SK-N-SH treated with all-trans-retinoic acid at 6 μM for 48 hours (cell line): ENCODE measurements around the gene ABHD2.

Experiments
- ATAC-seq: fragments of 200-7000 bp; cut with Tn5 transposase; 3 replicates; pipeline ENCODE4 v1.9.1; 2020; ENCODE audit warnings: mild to moderate bottlenecking, moderate library complexity
- ARNTL ChIP-seq: fragments of 450-650 bp; formaldehyde crosslinking; IDR thresholded peaks from 2 replicates; pipeline ENCODE4 v1.5.0; 2020; ENCODE audit warnings: low read depth, mild to moderate bottlenecking, moderate library complexity, borderline replicate concordance
- BACH2 ChIP-seq: fragments of 250-450 bp; sonication (Bioruptor Pico); IDR thresholded peaks from 2 replicates; pipeline ENCODE4 v1.9.0; 2021; ENCODE audit warnings: mild to moderate bottlenecking, borderline replicate concordance
- CSDC2 ChIP-seq: fragments of 250-450 bp; sonication (Bioruptor Pico); IDR thresholded peaks from 2 replicates; pipeline ENCODE4 v1.5.0; 2020; ENCODE audit warnings: mild to moderate bottlenecking, moderate library complexity
- ESRRG ChIP-seq: fragments of 250-450 bp; sonication (Bioruptor Pico); IDR thresholded peaks from 2 replicates; pipeline ENCODE4 v1.6.1; 2021; ENCODE audit warnings: mild to moderate bottlenecking
- GLIS3 ChIP-seq: fragments of 250-450 bp; sonication (Bioruptor Pico); IDR thresholded peaks from 2 replicates; pipeline ENCODE4 v1.5.0; 2020; ENCODE audit warnings: mild to moderate bottlenecking, moderate library complexity
- OSR1 ChIP-seq: fragments of 250-450 bp; sonication (Bioruptor Pico); IDR thresholded peaks from 2 replicates; pipeline ENCODE4 v1.8.0; 2022; ENCODE audit warnings: moderate library complexity, mild to moderate bottlenecking, inconsistent platforms
- PPARA ChIP-seq: fragments of 250-450 bp; sonication (Bioruptor Pico); IDR thresholded peaks from 2 replicates; pipeline ENCODE4 v1.5.0; 2020; ENCODE audit warnings: mild to moderate bottlenecking, borderline replicate concordance
- RARB ChIP-seq: fragments of 250-450 bp; sonication (Bioruptor Pico); IDR thresholded peaks from 2 replicates; pipeline ENCODE4 v1.8.0; 2021; ENCODE audit warnings: mild to moderate bottlenecking, moderate library complexity
- SNAI2 ChIP-seq: fragments of 250-450 bp; sonication (Bioruptor Pico); IDR thresholded peaks from 2 replicates; pipeline ENCODE4 v1.5.0; 2020; ENCODE audit warnings: mild to moderate bottlenecking, moderate library complexity
- TCF4 ChIP-seq: fragments of 250-450 bp; sonication (Bioruptor Pico); IDR thresholded peaks from 2 replicates; pipeline ENCODE4 v1.8.0; 2021; ENCODE audit warnings: mild to moderate bottlenecking, moderate library complexity, borderline replicate concordance
- TOX ChIP-seq: fragments of 250-450 bp; sonication (Bioruptor Pico); IDR thresholded peaks from 2 replicates; pipeline ENCODE4 v1.8.0; 2021; ENCODE audit warnings: mild to moderate bottlenecking, moderate library complexity, borderline replicate concordance
- ZC3H10 ChIP-seq: fragments of 250-450 bp; sonication (Bioruptor Pico); IDR thresholded peaks from 2 replicates; pipeline ENCODE4 v1.5.1; 2021; ENCODE audit warnings: mild to moderate bottlenecking, moderate library complexity
- ZFP3 ChIP-seq: fragments of 250-450 bp; sonication (Bioruptor Pico); IDR thresholded peaks from 2 replicates; pipeline ENCODE4 v1.5.0; 2020; ENCODE audit warnings: mild to moderate bottlenecking, moderate library complexity
- ZFP30 ChIP-seq: fragments of 450-650 bp; formaldehyde crosslinking; IDR thresholded peaks from 2 replicates; pipeline ENCODE4 v1.5.0; 2022; ENCODE audit warnings: mild to moderate bottlenecking, moderate library complexity
- ZNF565 ChIP-seq: fragments of 450-650 bp; formaldehyde crosslinking; conservative IDR thresholded peaks from 2 replicates; pipeline ENCODE4 v1.5.0; 2020; ENCODE audit warnings: low read depth, mild to moderate bottlenecking, moderate library complexity
- ZNF70 ChIP-seq: fragments of 450-650 bp; formaldehyde crosslinking; IDR thresholded peaks from 2 replicates; pipeline ENCODE4 v1.5.0; 2020; ENCODE audit warnings: mild to moderate bottlenecking, moderate library complexity
- ZNF8 ChIP-seq: fragments of 450-650 bp; formaldehyde crosslinking; IDR thresholded peaks from 2 replicates; pipeline ENCODE4 v1.5.0; 2020; ENCODE audit warnings: mild to moderate bottlenecking, moderate library complexity
- TF ChIP-seq, protein P1 (sequence below): fragments of 250-450 bp; sonication (Bioruptor Pico); IDR thresholded peaks from 2 replicates; pipeline ENCODE4 v1.5.1; 2021; ENCODE audit warnings: mild to moderate bottlenecking, moderate library complexity
- TF ChIP-seq, protein P2 (sequence below): fragments of 250-450 bp; sonication (Bioruptor Pico); IDR thresholded peaks from 2 replicates; pipeline ENCODE4 v1.5.1; 2020; ENCODE audit warnings: low read depth, mild to moderate bottlenecking, moderate library complexity
- TF ChIP-seq, protein P3 (sequence below): fragments of 250-450 bp; sonication (Bioruptor Pico); IDR thresholded peaks from 2 replicates; pipeline ENCODE4 v1.5.0; 2020; ENCODE audit warnings: mild to moderate bottlenecking, moderate library complexity
- TF ChIP-seq, protein P4 (sequence below): fragments of 250-450 bp; sonication (Bioruptor Pico); IDR thresholded peaks from 2 replicates; pipeline ENCODE4 v1.8.0; 2020; ENCODE audit warnings: mild to moderate bottlenecking, moderate library complexity, borderline replicate concordance

ABHD2 gene

DNA sequence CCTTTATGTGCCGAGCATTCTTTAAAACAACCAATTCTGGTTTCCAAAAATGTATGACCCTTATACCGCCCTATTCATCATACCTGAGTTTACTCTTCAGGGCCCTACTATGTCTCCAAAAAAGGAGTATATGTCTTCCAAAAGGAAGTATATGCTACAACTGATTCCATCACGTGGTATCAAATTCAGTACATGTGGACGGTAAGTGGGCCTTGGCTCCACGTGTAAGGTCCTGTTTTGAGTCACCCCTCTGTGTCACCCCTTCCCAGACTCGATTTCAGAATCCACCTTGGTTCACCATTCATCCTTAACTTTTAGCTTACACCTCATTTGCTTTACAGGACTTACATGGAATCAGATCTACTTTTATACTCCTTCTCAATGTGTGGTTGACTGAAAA lies 37.8 kb downstream of the ABHD2 start (continued):
- TF ChIP-seq TCF4 (no peak), GLIS3 (CRISPR knock-in tag) (no peak), ZC3H10 (CRISPR knock-in tag) (no peak), ZNF8 (CRISPR knock-in tag) (no peak), ARNTL (no peak)

DNA sequence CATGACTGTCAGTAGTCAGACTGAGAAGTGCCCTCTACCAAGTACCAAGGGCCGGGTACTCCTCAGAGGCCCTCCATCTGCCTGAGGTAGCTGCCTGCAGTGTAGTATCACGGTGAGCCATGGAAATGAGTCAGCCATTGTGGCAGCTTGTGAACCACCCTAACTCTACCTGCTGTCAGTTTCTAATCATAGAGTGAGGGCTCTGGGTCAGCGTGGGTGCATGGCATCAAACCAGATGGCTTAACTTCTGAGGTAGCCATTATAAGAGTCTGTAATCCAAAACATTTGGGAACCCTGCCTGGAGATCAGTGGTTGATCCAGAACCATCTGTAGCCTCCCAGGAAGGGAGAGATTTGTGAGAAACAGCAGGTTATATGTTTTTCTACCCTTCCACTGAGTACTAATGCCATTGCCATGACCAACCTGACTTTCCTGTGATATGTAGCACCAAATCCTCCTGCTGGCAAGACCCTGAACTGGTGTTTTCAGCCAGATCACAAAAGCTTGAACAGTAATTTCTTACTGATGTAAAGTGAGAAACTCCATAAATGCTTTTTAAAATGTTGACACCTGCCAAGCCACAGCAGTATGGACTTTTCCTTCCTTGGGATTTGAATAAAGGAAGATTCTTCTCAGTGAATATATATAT lies 38.9 kb downstream of the ABHD2 start:
- peak; percentile 37; the same call in 1 of the 3 replicates for ATAC-seq
- TF ChIP-seq TOX (CRISPR knock-in tag) (no peak), ZNF565 (no peak), ARNTL (no peak), GLIS3 (CRISPR knock-in tag) (no peak), ESRRG (no peak), CSDC2 (no peak), ZNF70 (CRISPR knock-in tag) (no peak), RARB (no peak), ZFP3 (no peak), PPARA (CRISPR knock-in tag) (no peak), BACH2 (CRISPR knock-in tag) (no peak), OSR1 (CRISPR knock-in tag) (no peak), ZFP30 (CRISPR knock-in tag) (no peak), TCF4 (no peak)
- TF ChIP-seq, protein P1, sequence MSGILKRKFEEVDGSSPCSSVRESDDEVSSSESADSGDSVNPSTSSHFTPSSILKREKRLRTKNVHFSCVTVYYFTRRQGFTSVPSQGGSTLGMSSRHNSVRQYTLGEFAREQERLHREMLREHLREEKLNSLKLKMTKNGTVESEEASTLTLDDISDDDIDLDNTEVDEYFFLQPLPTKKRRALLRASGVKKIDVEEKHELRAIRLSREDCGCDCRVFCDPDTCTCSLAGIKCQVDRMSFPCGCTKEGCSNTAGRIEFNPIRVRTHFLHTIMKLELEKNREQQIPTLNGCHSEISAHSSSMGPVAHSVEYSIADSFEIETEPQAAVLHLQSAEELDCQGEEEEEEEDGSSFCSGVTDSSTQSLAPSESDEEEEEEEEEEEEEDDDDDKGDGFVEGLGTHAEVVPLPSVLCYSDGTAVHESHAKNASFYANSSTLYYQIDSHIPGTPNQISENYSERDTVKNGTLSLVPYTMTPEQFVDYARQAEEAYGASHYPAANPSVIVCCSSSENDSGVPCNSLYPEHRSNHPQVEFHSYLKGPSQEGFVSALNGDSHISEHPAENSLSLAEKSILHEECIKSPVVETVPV (CRISPR knock-in tag) = no peak
- TF ChIP-seq, protein P2, sequence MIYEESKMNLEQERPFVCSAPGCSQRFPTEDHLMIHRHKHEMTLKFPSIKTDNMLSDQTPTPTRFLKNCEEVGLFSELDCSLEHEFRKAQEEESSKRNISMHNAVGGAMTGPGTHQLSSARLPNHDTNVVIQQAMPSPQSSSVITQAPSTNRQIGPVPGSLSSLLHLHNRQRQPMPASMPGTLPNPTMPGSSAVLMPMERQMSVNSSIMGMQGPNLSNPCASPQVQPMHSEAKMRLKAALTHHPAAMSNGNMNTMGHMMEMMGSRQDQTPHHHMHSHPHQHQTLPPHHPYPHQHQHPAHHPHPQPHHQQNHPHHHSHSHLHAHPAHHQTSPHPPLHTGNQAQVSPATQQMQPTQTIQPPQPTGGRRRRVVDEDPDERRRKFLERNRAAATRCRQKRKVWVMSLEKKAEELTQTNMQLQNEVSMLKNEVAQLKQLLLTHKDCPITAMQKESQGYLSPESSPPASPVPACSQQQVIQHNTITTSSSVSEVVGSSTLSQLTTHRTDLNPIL (CRISPR knock-in tag) = no peak
- TF ChIP-seq, protein P3, sequence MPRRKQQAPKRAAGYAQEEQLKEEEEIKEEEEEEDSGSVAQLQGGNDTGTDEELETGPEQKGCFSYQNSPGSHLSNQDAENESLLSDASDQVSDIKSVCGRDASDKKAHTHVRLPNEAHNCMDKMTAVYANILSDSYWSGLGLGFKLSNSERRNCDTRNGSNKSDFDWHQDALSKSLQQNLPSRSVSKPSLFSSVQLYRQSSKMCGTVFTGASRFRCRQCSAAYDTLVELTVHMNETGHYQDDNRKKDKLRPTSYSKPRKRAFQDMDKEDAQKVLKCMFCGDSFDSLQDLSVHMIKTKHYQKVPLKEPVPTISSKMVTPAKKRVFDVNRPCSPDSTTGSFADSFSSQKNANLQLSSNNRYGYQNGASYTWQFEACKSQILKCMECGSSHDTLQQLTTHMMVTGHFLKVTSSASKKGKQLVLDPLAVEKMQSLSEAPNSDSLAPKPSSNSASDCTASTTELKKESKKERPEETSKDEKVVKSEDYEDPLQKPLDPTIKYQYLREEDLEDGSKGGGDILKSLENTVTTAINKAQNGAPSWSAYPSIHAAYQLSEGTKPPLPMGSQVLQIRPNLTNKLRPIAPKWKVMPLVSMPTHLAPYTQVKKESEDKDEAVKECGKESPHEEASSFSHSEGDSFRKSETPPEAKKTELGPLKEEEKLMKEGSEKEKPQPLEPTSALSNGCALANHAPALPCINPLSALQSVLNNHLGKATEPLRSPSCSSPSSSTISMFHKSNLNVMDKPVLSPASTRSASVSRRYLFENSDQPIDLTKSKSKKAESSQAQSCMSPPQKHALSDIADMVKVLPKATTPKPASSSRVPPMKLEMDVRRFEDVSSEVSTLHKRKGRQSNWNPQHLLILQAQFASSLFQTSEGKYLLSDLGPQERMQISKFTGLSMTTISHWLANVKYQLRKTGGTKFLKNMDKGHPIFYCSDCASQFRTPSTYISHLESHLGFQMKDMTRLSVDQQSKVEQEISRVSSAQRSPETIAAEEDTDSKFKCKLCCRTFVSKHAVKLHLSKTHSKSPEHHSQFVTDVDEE = no peak
- TF ChIP-seq, protein P4, sequence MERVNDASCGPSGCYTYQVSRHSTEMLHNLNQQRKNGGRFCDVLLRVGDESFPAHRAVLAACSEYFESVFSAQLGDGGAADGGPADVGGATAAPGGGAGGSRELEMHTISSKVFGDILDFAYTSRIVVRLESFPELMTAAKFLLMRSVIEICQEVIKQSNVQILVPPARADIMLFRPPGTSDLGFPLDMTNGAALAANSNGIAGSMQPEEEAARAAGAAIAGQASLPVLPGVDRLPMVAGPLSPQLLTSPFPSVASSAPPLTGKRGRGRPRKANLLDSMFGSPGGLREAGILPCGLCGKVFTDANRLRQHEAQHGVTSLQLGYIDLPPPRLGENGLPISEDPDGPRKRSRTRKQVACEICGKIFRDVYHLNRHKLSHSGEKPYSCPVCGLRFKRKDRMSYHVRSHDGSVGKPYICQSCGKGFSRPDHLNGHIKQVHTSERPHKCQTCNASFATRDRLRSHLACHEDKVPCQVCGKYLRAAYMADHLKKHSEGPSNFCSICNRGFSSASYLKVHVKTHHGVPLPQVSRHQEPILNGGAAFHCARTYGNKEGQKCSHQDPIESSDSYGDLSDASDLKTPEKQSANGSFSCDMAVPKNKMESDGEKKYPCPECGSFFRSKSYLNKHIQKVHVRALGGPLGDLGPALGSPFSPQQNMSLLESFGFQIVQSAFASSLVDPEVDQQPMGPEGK (CRISPR knock-in tag) = no peak

DNA sequence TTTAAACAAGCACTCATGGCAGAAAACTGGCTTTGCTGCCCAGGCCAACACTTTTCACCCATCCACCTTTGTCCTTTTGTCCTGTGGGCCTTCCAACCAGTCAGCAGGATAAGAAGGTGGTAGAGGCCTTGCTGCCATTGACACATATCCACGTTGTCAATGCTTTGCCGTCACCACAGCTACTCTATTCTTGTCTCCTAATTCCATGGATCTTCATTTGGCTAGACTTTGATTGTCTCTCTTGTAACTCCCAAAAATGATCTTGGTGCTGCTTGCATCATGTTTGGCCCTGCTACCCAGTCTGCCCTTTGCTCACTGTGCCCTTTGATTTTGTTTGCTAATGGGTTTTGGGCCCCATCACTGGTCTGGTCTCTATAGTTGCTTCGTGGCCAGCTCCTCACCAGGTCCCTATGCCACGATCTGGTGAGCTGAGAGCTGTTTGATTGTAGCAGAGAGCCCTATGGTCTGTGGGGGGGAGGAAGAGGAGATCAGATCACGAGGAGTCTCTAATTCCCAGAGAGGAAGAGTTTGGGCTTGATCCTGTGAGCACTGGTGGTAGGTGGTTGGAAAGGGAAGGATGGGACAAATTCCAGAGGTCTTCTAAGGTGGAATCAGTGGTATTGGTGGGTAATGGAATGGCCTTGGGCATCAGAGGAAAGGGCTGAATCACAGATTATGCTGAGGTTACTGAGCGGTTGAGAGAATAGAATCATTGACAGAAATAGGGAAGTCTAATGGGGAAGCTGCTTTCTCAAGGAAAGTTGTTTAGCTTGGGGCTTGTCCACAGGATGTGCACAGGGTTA lies 40.3 kb downstream of the ABHD2 start:
- TF ChIP-seq, protein P1 (CRISPR knock-in tag) = no peak
- TF ChIP-seq RARB (no peak), SNAI2 (CRISPR knock-in tag) (no peak), PPARA (CRISPR knock-in tag) (no peak), OSR1 (CRISPR knock-in tag) (no peak), TOX (CRISPR knock-in tag) (no peak), ZFP3 (no peak), ESRRG (no peak)
- TF ChIP-seq, protein P4 (CRISPR knock-in tag) = no peak
- TF ChIP-seq, protein P3 = no peak
- no peak; the same call in 2 of the 3 replicates for ATAC-seq
